ENCODE data around the gene SPP1. TPM values are rescaled to one million over a fixed set of nuclear protein-coding genes. Genes with fewer than 3 reads are reported as not detected.
"Not testable (repeated sequence)": the region's sequence is repeated elsewhere in the genome, so short reads cannot be mapped to it uniquely, and the experiment has no call there.

Gene SPP1
- total RNA-seq, 1 experiment from 2014 or later, result not detected

DNA sequence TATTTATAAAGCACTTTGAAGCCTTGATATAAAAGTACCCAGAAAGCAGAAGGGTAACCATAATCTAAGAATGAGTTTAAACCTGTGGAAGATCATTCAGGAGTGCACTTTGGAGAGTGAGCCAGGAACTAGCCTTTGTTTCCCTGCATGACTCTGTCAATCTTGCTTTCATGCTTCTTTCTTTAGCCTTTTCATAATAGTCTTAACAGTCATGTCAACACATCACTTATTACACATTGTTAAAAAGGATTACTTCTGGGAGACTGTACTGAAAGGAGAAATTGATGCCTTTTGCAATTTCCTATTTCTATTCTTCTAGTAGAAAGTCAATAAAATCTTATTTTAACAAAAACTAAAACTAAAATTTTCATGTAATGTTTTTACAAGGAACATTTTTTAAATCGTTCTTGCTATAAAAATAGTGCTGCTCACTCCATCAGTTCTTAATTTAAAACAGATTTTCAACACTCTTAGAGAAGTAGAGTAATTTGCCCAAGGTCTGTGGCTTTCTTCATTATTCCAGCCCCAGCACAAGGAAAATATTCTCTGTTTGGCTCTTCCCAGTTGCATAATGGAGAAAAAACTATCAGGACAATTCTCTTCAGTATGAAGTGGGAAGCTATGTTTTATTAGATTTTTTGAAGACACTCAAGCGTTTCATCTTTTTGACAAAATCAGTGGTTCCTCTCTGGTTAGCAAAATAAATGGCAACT lies 35.4 kb upstream of the SPP1 start:
- H3K79me2 ChIP-seq (ENCODE audit: low read length), result no peaks in the 10 kb centered on the region
- ATAC-seq, result no peak
- no peak overlapping the region for H2AFZ ChIP-seq (ENCODE audit: low read length)
- intact Hi-C loops (cut with micrococcal nuclease), result no loop called here
- no peak overlapping the region for H3K4me3 ChIP-seq (ENCODE audit: low read length)
- H3K9me3 ChIP-seq (ENCODE audit: low read length), result no peaks in the 10 kb centered on the region
- no peak overlapping the region for H3K27ac ChIP-seq (ENCODE audit: low read length)
- no peaks in the 10 kb centered on the region for H3K4me1 ChIP-seq (ENCODE audit: insufficient read depth, low read length)
- H3K36me3 ChIP-seq (ENCODE audit: low read depth, low read length), result no peaks in the 10 kb centered on the region
- DNase-seq, result no peak
- H3K27me3 ChIP-seq (ENCODE audit: low read length), result no peaks in the 10 kb centered on the region
- no peaks in the 10 kb centered on the region for H3F3A ChIP-seq (ENCODE audit: low read length, unreplicated experiment)
- BruUV-seq (replicated peaks), result no TSS peak
- H3K9ac ChIP-seq (ENCODE audit: low read length), result no peak overlapping the region
- POLR2A ChIA-PET (ENCODE audit: unreplicated experiment), result no interaction called here
- CTCF ChIA-PET, result no interaction called here
- no peak overlapping the region for H3K4me2 ChIP-seq (ENCODE audit: low read length)
- TF ChIP-seq EZH2phosphoT487 (IDR thresholded peaks at IDR 0.05; ENCODE audit: borderline replicate concordance, low read length) (no peak), EZH2 (IDR thresholded peaks at IDR 0.05; ENCODE audit: low read length, unreplicated experiment) (no peak)
- TF ChIP-seq, protein P1, sequence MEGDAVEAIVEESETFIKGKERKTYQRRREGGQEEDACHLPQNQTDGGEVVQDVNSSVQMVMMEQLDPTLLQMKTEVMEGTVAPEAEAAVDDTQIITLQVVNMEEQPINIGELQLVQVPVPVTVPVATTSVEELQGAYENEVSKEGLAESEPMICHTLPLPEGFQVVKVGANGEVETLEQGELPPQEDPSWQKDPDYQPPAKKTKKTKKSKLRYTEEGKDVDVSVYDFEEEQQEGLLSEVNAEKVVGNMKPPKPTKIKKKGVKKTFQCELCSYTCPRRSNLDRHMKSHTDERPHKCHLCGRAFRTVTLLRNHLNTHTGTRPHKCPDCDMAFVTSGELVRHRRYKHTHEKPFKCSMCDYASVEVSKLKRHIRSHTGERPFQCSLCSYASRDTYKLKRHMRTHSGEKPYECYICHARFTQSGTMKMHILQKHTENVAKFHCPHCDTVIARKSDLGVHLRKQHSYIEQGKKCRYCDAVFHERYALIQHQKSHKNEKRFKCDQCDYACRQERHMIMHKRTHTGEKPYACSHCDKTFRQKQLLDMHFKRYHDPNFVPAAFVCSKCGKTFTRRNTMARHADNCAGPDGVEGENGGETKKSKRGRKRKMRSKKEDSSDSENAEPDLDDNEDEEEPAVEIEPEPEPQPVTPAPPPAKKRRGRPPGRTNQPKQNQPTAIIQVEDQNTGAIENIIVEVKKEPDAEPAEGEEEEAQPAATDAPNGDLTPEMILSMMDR (conservative IDR thresholded peaks at IDR 0.05; ENCODE audit: low read depth, low read length), result no peak
- no peaks in the 10 kb centered on the region for H4K20me1 ChIP-seq (ENCODE audit: low read length)
- H3K9me2 ChIP-seq (replicated peaks; ENCODE audit: low read length), result no peaks in the 10 kb centered on the region

DNA sequence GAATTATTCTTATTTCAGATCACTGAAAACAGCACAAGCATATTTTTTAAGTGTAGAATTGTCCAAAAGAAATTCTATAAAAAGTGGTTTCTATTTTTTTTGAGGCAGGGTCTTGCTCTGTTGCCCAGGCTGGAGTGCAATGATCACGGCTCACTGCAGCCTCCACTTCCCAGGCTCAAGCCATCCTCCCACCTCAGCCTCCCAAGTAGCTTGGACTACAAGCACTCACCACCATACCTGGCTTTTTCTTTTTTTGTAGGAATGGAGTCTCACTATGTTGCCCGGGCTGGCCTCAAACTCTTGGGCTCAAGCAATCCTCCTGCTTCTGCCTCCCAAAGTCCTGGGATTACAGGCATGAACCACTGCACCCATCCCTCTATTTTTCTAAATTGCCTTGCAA lies 34.7 kb upstream of the SPP1 start:
- H3K4me3 ChIP-seq (ENCODE audit: low read length); H3K4me1 ChIP-seq (ENCODE audit: insufficient read depth, low read length); H2AFZ ChIP-seq (ENCODE audit: low read length); BruUV-seq (replicated peaks); H3F3A ChIP-seq (ENCODE audit: low read length, unreplicated experiment); H3K4me2 ChIP-seq (ENCODE audit: low read length); H3K9ac ChIP-seq (ENCODE audit: low read length); CTCF ChIA-PET; DNase-seq; ATAC-seq; H3K27me3 ChIP-seq (ENCODE audit: low read length); H3K36me3 ChIP-seq (ENCODE audit: low read depth, low read length); POLR2A ChIA-PET (ENCODE audit: unreplicated experiment); H4K20me1 ChIP-seq (ENCODE audit: low read length); H3K9me2 ChIP-seq (replicated peaks; ENCODE audit: low read length); H3K79me2 ChIP-seq (ENCODE audit: low read length); H3K27ac ChIP-seq (ENCODE audit: low read length); H3K9me3 ChIP-seq (ENCODE audit: low read length); intact Hi-C loops (cut with micrococcal nuclease): not testable (repeated sequence)

DNA sequence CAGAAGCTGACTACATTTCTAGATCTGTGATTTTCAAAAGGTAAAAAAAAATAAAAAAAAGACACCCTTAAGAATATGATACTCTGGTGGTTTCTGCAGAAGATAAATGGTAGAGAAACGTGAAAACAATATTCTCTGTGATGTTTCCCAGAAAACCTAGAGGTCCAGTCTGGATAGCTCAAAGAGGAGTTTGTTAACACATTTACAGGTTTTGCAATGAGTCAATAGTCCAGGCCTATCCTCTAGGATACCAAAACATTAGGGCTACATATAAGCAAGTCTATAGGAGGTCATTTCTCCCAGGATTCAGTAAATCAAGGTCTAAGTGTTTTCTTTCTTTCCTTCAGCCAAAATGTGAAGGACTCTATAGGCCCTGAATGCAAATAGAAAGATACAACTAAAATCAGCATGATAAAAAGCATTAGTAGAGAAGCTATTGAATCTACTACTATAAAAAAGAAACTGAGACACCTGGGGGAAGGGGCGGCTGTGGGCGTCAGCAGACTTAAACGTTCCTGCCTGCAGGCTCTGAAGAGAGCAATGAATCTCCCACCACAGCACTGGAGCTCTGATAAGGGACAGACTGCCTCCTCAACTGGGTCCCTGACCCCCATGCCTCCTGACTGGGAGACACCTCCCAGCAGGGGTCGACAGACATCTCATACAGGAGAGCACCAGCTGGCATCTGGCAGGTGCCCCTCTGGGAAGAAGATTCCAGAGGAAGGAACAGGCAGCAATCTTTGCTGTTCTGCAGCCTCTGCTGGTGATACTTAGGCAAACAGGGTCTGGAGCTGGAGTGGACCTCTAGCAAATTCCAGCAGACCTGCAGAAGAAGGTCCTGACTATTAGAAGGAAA lies 33.7 kb upstream of the SPP1 start:
- H3K27ac ChIP-seq (ENCODE audit: low read length), result no peak overlapping the region
- H3K79me2 ChIP-seq (ENCODE audit: low read length), result no peaks in the 10 kb centered on the region
- H3K4me2 ChIP-seq (ENCODE audit: low read length), result no peak overlapping the region
- no peak overlapping the region for H2AFZ ChIP-seq (ENCODE audit: low read length)
- TF ChIP-seq EZH2 (IDR thresholded peaks at IDR 0.05; ENCODE audit: low read length, unreplicated experiment), result no peak
- H3K36me3 ChIP-seq (ENCODE audit: low read depth, low read length), result no peaks in the 10 kb centered on the region
- H4K20me1 ChIP-seq (ENCODE audit: low read length), result no peaks in the 10 kb centered on the region
- ChIA-PET CTCF (no interaction called here), POLR2A (ENCODE audit: unreplicated experiment) (no interaction called here)
- no peaks in the 10 kb centered on the region for H3K9me3 ChIP-seq (ENCODE audit: low read length)
- no peak overlapping the region for H3K4me3 ChIP-seq (ENCODE audit: low read length)
- ATAC-seq, result no peak
- DNase-seq, result no peak
- no peak overlapping the region for H3K9ac ChIP-seq (ENCODE audit: low read length)
- BruUV-seq (replicated peaks), result no TSS peak
- H3F3A ChIP-seq (ENCODE audit: low read length, unreplicated experiment), result no peaks in the 10 kb centered on the region
- H3K27me3 ChIP-seq (ENCODE audit: low read length), result no peaks in the 10 kb centered on the region
- intact Hi-C loops (cut with micrococcal nuclease), result no loop called here
- H3K9me2 ChIP-seq (replicated peaks; ENCODE audit: low read length), result no peaks in the 10 kb centered on the region
- no peaks in the 10 kb centered on the region for H3K4me1 ChIP-seq (ENCODE audit: insufficient read depth, low read length)
